HG02642 (cell line): Measurements from ENCODE around the gene TGM6.

ENCODE experiments used
- ATAC-seq: cut with Tn5 transposase; IDR thresholded peaks from one replicate; pipeline ENCODE4 v1.9.1; 2021; ENCODE audit warnings: mild to moderate bottlenecking; ENCODE audit not compliant: unreplicated experiment, poor library complexity

TGM6 gene

GRCh38 chr20:2380601-2381000, at the start of gene TGM6:
Gene TGM6, plus strand, starts transcription at chr20:2380901. Its CDS starts 68 bp downstream, at chr20:2380969.
- ATAC-seq: no peak

DNA sequence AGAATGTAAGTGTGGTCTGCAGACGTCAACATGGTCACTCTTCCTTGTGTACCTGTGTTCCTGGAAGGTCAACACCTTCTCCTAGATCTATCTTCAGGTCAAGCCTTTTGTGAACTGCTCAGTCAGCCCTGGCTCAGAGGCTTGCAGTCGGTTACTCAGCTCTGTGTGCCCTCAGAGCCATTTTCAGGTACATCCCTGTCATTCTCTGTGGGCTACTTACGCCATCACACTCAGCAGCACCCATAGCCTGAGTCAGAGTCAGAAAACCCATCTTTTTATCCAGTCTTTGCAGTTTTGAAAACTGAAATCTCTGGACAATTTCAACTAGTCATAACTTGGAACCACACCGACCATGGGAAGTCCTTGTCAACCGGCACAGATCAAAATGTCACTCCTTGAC, 49.6 kb upstream of the TGM6 start:
- ATAC-seq: no peak

DNA sequence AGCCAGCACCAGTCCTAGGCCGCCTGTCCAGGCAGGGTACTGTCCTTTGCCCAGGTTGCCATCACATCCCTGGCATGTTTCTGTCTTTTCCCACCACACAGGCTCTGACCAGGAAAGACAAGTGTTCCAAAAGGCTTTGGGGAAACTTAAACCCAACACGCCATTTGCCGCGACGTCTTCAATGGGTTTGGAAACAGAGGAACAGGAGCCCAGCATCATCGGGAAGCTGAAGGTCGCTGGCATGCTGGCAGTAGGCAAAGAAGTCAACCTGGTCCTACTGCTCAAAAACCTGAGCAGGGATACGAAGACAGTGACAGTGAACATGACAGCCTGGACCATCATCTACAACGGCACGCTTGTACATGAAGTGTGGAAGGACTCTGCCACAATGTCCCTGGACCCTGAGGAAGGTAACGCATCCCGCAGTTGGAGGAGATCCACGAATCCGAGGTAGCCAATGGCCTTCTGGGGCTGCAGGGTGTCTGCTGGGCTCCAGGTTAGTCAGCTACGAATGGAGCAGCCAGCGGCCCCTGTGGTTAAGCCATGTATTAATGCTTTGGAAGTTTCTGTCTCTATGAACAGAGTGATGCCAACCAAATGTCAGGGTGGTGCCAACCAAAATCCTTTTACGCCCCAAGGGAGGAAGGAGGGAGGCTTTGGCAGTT, 48.7 kb upstream of the TGM6 start:
- ATAC-seq: no peak

DNA sequence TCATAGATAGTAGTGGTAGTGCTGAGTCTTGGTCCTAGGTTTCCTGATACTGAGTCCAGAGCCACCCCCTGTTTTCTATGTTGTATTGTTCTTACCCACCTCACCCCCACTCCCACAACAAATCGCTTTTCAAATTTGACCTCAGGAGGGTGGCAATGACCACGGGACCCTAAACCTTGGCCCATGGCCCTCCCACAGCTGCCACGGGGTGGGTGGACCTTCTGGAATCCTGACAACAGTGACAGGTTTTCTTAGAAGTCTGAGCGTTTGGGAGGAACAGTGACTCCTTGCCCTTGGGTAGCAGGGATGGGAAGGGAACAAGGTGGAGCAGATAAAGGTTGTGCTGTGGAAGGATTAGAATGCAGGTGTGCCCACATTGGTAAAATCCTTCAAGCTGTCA, 48.0 kb upstream of the TGM6 start:
- ATAC-seq: no peak

DNA sequence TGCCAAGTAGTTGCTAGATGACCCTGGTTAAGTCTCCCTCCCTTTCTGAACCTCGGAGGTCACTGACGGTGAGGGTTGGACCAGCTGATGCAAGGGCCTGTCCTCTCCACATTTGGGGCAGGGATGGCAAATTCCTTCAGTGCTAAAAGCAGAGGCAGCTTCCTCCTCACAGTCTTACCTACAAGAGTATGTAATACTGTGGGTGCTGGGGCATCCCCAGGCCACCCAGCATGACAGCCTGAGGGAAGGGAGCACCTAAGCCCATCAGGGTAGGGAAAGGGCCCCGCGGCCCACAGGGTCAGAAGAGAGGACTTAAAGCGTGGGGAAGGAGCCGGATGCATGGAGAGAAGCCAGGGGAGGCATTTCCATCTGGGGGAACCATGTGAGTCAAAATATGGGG, 46.9 kb upstream of the TGM6 start:
- ATAC-seq: no peak

DNA sequence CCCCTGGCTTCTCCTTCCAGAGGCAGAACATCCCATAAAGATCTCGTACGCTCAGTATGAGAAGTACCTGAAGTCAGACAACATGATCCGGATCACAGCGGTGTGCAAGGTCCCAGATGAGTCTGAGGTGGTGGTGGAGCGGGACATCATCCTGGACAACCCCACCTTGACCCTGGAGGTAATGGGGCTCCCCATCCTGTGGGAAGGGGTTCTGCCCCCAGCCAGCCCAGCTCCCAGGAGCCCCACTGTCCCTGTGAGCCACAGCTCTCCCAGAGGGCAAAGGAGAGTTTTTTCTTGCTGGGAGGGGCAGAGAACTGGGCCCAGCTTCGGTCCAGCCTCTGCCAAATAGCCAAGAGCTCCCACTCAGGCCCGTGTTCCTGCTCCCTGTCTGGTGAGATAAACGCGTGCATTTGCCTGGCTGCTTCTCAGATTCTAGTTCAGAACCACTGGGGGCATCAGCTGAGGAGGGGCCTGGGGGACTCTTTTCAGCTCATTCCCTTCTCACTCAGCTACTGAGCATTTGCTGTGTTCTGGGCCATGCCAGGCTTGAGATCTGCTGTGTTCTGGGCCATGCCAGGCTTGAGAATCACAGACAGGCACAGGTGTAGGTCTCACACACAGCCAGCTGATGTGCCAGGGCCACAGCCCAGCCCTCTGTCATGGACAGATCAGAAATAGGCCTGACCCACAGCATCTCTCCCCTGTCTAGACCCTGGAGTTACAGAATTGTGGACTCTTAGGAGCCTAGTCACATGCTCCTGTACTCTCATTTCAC, 45.4 kb upstream of the TGM6 start:
- no peak for ATAC-seq

DNA sequence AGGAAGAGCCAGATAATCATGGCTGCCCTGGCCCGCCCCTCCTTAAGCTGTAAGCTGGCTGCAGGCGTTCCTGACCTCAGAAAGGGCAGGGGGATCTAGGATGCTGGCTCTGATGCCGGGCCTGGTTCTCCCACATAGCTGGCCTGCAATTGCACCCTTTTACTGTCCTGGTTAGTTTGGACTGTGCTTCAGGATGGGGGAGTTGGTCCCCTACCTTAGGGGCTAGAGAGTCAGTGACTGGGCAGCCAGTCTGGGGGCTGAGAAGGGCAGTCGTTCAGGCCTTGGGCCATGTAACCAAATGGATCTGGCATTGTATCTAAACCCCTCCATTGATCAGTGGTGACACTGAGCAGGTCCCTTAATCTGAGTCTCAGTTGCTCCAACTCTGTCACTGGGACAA, 44.2 kb upstream of the TGM6 start:
- ATAC-seq: no peak

GRCh38 chr20:2337142-2337541, 43.6 kb upstream of the TGM6 start:
- ATAC-seq: no peak

GRCh38 chr20:2338411-2339066, 42.2 kb upstream of the TGM6 start:
- ATAC-seq: no peak

- ATAC-seq: no peak
Observed at GRCh38 chr20:2340136-2340535, 40.6 kb upstream of the TGM6 start.

GRCh38 chr20:2340823-2341222, 39.9 kb upstream of the TGM6 start:
- no peak for ATAC-seq

GRCh38 chr20:2341336-2341735, 39.4 kb upstream of the TGM6 start:
- no peak for ATAC-seq

DNA sequence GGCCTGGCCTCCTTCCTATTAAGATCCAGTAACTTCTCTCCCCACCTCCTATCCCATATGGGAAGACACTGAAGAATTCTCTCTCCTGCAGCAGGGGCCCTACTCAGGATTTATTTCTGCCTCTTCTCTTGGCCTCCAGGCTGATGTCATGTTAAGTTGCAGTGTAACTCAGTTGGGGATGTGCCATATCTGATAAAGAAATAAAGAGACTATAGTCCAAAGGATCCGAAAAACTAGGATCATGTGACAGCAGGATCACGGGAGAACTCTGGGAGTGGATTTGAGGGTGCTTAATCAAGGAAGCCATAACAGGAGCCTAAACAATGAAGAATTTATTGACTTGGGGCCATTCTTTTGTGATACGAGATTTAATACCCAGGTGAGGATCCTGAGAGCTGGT, 38.5 kb upstream of the TGM6 start:
- ATAC-seq: no peak

DNA sequence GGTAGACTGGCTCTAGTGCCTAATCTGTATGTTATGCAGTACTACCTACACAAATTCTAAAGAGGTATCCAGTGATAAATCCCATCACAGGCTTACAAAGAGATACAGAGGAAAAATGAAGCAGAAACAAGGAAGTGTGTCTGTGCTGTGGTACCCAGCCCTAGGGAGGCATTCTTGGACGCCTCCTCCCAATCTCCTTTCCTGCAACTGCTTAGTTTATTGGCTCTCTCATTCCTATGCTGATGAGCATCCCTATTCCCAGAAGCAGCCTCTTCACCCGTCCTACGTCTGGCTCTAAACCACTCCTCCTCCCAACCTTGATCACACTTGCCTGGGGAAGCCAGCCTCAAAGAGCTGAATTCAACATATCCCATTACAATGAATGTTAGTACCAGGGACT, 34.5 kb upstream of the TGM6 start:
- no peak for ATAC-seq

GRCh38 chr20:2348336-2348735, 32.4 kb upstream of the TGM6 start:
- ATAC-seq: no peak

DNA sequence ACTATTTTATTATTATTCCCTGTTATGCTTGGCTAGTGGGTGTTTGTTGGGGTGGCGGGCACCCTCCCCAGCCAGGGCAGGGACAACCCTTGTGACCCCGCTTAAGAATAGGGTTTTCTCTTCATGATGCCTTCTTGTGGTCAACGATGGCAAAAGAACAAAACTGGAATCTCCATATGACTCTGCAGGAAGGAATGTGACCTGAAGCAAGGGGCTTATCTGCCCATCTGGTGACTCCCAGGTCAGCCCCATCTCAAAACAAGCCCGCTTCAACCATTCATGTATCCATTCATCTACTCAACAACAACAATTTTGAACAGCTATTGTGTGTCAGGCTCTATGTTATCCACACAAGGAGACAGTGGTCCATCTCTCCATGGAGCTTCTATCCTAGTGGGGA, 30.9 kb upstream of the TGM6 start:
- ATAC-seq: no peak

DNA sequence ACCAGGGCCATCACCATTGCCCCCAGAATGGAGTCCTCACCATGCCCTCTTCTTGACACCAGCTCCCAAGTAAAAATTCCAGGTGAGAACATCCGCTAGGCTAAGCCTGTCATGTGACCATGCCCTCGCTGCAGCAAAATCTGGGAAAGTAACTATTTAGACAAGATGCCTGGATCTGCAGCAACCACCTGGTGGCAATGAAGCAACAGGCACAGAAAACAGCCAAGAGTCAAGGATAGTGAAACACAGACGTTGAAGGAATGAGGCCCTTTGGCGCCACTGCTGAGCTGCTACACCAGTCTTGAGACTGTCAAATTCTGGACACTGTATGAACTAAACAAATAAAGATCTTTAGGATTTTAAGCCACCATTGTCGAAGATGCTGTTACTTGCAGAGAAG, 30.1 kb upstream of the TGM6 start:
- no peak for ATAC-seq

DNA sequence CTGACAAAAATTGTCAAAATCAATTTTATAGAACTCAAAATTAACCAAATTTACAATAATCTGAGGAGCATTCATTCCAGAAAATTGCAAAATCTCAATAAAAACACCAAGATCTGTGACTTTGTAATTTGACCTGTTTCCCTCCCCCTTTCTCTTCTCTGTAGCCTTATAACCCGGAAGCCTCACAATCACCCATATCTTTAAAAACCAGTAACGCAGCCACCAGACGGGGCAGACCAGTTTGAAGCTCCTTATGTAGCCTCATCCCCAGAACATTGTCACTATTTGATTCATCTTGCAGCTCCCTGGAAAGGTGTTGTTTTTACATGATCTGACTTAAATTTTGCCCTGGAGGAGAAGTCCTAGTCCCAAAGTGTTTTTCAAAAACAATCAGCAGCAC, 27.5 kb upstream of the TGM6 start:
- no peak for ATAC-seq

DNA sequence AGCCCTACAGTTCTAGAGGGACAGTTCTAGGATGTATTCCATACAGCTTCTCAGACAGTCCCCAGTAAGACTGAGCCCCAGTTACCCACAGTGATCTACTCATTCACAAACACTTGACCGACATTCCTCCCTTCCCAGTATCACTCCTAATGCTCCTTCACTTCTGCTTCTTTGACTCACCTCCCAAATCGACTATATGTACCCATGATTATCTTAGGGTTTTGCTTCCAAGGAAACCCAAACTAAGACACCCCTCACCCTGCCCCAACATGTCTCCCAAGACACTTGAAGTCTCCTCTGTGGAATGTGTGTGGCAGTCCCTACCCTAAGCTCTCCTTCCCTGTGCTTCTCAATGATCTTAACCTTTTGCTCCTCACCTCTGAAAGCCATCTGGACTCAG, 23.6 kb upstream of the TGM6 start:
- ATAC-seq: no peak

GRCh38 chr20:2358006-2358405, 22.7 kb upstream of the TGM6 start:
- no peak for ATAC-seq

GRCh38 chr20:2361035-2361593, 19.6 kb upstream of the TGM6 start:
- no peak for ATAC-seq
